Measurements from ENCODE around the gene MARVELD1. TPM values are rescaled to one million over a fixed set of nuclear protein-coding genes. Genes with fewer than 3 reads are reported as not detected.
A peak's percentile ranks its signal among the peaks of the same experiment; 100 is the strongest.
"Not testable (repeated sequence)": the region's sequence is repeated elsewhere in the genome, so short reads cannot be mapped to it uniquely, and the experiment has no call there.

MARVELD1 gene
- total RNA-seq, 1 donor from 2014 or later = 52.3 TPM

- no peak overlapping the region for H3K27ac Mint-ChIP-seq (ENCODE audit: unreplicated experiment)
- no peak for TF ChIP-seq CTCF (conservative IDR thresholded peaks at IDR 0.05)
- no peaks in the 10 kb centered on the region for H3K27me3 Mint-ChIP-seq (ENCODE audit: low read depth)
- no peak overlapping the region for H3K4me3 Mint-ChIP-seq
- no peak for DNase-seq (ENCODE audit: low read depth, low spot score)
- no peaks in the 10 kb centered on the region for H3K36me3 Mint-ChIP-seq (ENCODE audit: low read depth)
- H3K9me3 Mint-ChIP-seq = no peaks in the 10 kb centered on the region
- H3K4me1 Mint-ChIP-seq = peaks cover 18% of the 10 kb centered on the region
These were observed 29.8 kb upstream of the MARVELD1 start for GRCh38 chr10:97683556-97684367.

GRCh38 chr10:97684368-97684713 lies 29.2 kb upstream of the MARVELD1 start:
- not testable (repeated sequence) for H3K27ac Mint-ChIP-seq (ENCODE audit: unreplicated experiment); H3K9me3 Mint-ChIP-seq; H3K27me3 Mint-ChIP-seq (ENCODE audit: low read depth); DNase-seq (ENCODE audit: low read depth, low spot score); H3K4me3 Mint-ChIP-seq; H3K36me3 Mint-ChIP-seq (ENCODE audit: low read depth)
- peaks cover 18% of the 10 kb centered on the region for H3K4me1 Mint-ChIP-seq

GRCh38 chr10:97684866-97685394 lies 28.6 kb upstream of the MARVELD1 start:
- no peaks in the 10 kb centered on the region for H3K9me3 Mint-ChIP-seq
- no peaks in the 10 kb centered on the region for H3K27me3 Mint-ChIP-seq (ENCODE audit: low read depth)
- DNase-seq (ENCODE audit: low read depth, low spot score) = no peak
- H3K4me1 Mint-ChIP-seq = peaks cover 18% of the 10 kb centered on the region
- H3K4me3 Mint-ChIP-seq = peak overlapping the region; percentile 57
- H3K36me3 Mint-ChIP-seq (ENCODE audit: low read depth) = no peaks in the 10 kb centered on the region
- TF ChIP-seq CTCF (conservative IDR thresholded peaks at IDR 0.05) = no peak
- no peak overlapping the region for H3K27ac Mint-ChIP-seq (ENCODE audit: unreplicated experiment)

- no peak for DNase-seq (ENCODE audit: low read depth, low spot score)
- Mint-ChIP-seq H3K9me3 (no peaks in the 10 kb centered on the region), H3K27me3 (ENCODE audit: low read depth) (no peaks in the 10 kb centered on the region), H3K27ac (ENCODE audit: unreplicated experiment) (no peak overlapping the region), H3K36me3 (ENCODE audit: low read depth) (no peaks in the 10 kb centered on the region), H3K4me1 (peaks cover 18% of the 10 kb centered on the region), H3K4me3 (peak overlapping the region; percentile 87)
- TF ChIP-seq CTCF (conservative IDR thresholded peaks at IDR 0.05) = peak; percentile 54
These were observed 28.1 kb upstream of the MARVELD1 start for GRCh38 chr10:97685395-97685958.

- no peak for DNase-seq (ENCODE audit: low read depth, low spot score)
- peaks cover 18% of the 10 kb centered on the region for H3K4me1 Mint-ChIP-seq
- H3K9me3 Mint-ChIP-seq = no peaks in the 10 kb centered on the region
- H3K27me3 Mint-ChIP-seq (ENCODE audit: low read depth) = no peaks in the 10 kb centered on the region
- H3K4me3 Mint-ChIP-seq = peak overlapping the region; percentile 87
- H3K27ac Mint-ChIP-seq (ENCODE audit: unreplicated experiment) = no peak overlapping the region
- no peak for TF ChIP-seq CTCF (conservative IDR thresholded peaks at IDR 0.05)
- H3K36me3 Mint-ChIP-seq (ENCODE audit: low read depth) = no peaks in the 10 kb centered on the region
These were observed 27.1 kb upstream of the MARVELD1 start for GRCh38 chr10:97686301-97686961.

Data from neural crest cell (in vitro differentiated cells).